Osteocyte (in vitro differentiated cells): ENCODE data around the gene ZNF547. TPM values are rescaled to one million over a fixed set of nuclear protein-coding genes. Genes with fewer than 3 reads are reported as not detected.

ENCODE experiments used
- DNase-seq: peaks from one replicate; pipeline ENCODE4 v3.0.0; 2021; ENCODE audit warnings: mixed read lengths; ENCODE audit not compliant: unreplicated experiment; ENCODE audit errors: extremely low spot score
- H3K27ac Mint-ChIP-seq: one replicate; pipeline ENCODE4 v1.8.0; 2021; ENCODE audit warnings: mild to moderate bottlenecking, mixed read lengths; ENCODE audit not compliant: unreplicated experiment
- H3K27me3 Mint-ChIP-seq: one replicate; pipeline ENCODE4 v1.8.0; 2021; ENCODE audit warnings: mixed read lengths; ENCODE audit not compliant: unreplicated experiment
- H3K36me3 Mint-ChIP-seq: one replicate; pipeline ENCODE4 v1.8.0; 2021; ENCODE audit warnings: mixed read lengths; ENCODE audit not compliant: unreplicated experiment
- H3K4me1 Mint-ChIP-seq: one replicate; pipeline ENCODE4 v1.8.0; 2021; ENCODE audit warnings: mixed read lengths; ENCODE audit not compliant: unreplicated experiment
- H3K4me3 Mint-ChIP-seq: one replicate; pipeline ENCODE4 v1.8.0; 2021; ENCODE audit warnings: mild to moderate bottlenecking, moderate library complexity, mixed read lengths; ENCODE audit not compliant: unreplicated experiment
- H3K9me3 Mint-ChIP-seq: one replicate; pipeline ENCODE4 v1.8.0; 2021; ENCODE audit warnings: mixed read lengths; ENCODE audit not compliant: unreplicated experiment
- total RNA-seq: library from RNA; stranded (reverse); gene quantifications from 2 replicates; pipeline ENCODE4 v1.2.1, GENCODE V29; 2021
- TF ChIP-seq, protein P1 (sequence below): fragments of 200-600 bp; sonication (generic); IDR thresholded peaks from 2 replicates; pipeline ENCODE4 v1.5.0; 2021; ENCODE audit warnings: antibody characterized with exemption, mild to moderate bottlenecking, moderate library complexity

The ZNF547 gene
- total RNA-seq, 1 donor from 2014 or later: 3.4 TPM

DNA sequence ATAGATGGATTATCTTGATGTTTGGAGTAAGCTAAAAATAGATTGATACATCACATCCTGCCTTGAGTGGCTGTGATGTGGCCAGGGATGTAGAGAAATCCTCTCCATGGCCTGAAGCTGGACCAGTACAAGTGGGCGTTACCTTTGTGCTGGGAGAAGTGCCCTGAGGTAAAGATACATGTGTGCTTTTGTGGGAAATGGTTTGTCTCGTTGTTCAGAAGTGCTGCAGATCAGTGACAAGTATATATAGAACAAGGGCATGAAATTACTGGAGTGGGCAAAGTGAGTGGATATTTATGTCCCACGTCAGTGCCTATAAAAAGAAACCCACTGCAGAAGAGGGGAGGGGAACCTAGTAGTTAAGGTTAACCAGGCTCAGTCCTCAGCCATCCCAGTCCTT is 24.5 kb upstream of the ZNF547 start:
- Mint-ChIP-seq H3K27ac (no peak overlapping the region), H3K36me3 (peaks cover 11% of the 10 kb centered on the region), H3K27me3 (peaks cover 7% of the 10 kb centered on the region), H3K4me1 (no peaks in the 10 kb centered on the region), H3K9me3 (no peaks in the 10 kb centered on the region), H3K4me3 (no peak overlapping the region)
- TF ChIP-seq, protein P1, sequence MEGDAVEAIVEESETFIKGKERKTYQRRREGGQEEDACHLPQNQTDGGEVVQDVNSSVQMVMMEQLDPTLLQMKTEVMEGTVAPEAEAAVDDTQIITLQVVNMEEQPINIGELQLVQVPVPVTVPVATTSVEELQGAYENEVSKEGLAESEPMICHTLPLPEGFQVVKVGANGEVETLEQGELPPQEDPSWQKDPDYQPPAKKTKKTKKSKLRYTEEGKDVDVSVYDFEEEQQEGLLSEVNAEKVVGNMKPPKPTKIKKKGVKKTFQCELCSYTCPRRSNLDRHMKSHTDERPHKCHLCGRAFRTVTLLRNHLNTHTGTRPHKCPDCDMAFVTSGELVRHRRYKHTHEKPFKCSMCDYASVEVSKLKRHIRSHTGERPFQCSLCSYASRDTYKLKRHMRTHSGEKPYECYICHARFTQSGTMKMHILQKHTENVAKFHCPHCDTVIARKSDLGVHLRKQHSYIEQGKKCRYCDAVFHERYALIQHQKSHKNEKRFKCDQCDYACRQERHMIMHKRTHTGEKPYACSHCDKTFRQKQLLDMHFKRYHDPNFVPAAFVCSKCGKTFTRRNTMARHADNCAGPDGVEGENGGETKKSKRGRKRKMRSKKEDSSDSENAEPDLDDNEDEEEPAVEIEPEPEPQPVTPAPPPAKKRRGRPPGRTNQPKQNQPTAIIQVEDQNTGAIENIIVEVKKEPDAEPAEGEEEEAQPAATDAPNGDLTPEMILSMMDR: no peak
- no peak for DNase-seq

DNA sequence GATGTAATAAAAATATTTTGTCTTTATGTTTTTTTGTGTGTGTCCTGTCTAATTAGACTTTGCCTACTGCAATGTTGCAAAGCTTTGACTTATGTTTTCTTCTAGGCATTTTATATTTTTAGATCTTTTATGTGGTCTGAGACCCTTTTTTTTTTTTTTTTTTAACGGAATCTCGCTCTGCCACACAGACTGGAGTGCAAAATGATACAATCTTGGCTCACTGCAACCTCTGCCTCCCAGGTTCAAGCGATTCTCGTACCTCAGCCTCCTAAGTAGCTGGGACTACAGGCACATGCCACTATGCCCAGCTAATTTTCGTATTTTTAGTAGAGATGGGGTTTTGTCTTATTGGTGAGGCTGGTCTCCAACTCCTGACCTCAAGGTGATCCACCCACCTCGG is 20.8 kb upstream of the ZNF547 start:
- no peaks in the 10 kb centered on the region for H3K4me1 Mint-ChIP-seq
- DNase-seq: no peak
- H3K4me3 Mint-ChIP-seq: no peak overlapping the region
- H3K36me3 Mint-ChIP-seq: peaks cover 4% of the 10 kb centered on the region
- TF ChIP-seq, protein P1: no peak
- H3K27me3 Mint-ChIP-seq: peaks cover 19% of the 10 kb centered on the region
- no peaks in the 10 kb centered on the region for H3K9me3 Mint-ChIP-seq
- H3K27ac Mint-ChIP-seq: no peak overlapping the region

- DNase-seq: no peak
- H3K4me1 Mint-ChIP-seq: peaks cover 24% of the 10 kb centered on the region
- H3K27me3 Mint-ChIP-seq: peaks cover 19% of the 10 kb centered on the region
- TF ChIP-seq, protein P1: no peak
- H3K27ac Mint-ChIP-seq: no peak overlapping the region
- peaks cover 9% of the 10 kb centered on the region for H3K9me3 Mint-ChIP-seq
- peaks cover 16% of the 10 kb centered on the region for H3K36me3 Mint-ChIP-seq
- H3K4me3 Mint-ChIP-seq: no peak overlapping the region
Measured at GRCh38 chr19:57348136-57348535, 15.2 kb upstream of the ZNF547 start.

DNA sequence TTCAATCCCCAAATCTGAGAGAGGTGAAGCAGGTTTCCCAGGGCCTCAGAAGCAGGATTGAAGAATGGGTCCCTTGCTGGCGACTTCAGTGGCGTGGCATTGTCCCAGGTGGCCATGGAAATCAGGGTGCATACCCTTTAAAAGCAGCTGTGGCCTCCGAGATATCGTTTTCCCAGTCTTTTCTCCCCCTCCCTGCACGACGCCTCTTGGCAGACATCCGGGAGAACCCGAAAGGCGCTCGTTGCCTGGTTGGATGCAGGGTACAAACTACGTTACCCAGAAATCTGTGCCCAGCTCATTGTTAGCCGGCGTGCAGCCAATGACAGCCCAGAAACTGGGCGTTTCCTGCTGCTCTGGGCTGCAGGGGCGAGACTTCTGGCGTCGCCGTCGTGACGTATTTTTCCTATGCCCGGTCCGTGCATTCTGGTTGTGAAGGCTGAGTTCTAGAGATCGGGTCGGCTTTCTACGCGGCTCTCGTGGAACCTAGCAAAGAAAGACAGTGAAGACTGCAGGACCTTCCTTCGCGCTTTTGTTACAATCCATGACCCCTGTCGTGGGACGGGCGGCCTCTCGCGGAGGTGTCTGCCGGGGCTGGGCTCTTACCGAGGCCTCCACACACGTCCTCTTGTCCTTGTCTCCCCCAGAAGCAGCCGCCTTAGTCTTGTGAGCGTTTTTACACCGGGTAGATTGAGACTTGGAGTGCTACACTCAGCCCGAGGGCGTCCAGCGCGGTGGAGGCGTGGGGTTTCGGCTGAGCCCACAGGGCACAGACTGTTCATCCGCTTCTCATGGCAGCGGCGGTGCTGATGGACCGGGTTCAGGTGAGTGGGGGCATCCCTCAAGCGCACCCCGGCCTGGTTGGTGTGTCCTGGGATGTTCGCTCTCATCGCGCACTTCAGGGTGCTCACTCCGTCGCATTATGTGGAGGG is 12.2 kb upstream of the ZNF547 start, which contains the start of gene ZNF304:
ZNF304 (plus strand) TSS at position 395 of the 929 bp plus-strand sequence; CDS start at position 789, 394 bp downstream.
- TF ChIP-seq, protein P1: no peak
- Mint-ChIP-seq H3K27ac (peak within 1 kb of the TSS; percentile 91), H3K36me3 (peaks cover 45% of the 10 kb centered on the region), H3K4me1 (peaks cover 24% of the 10 kb centered on the region), H3K27me3 (peaks cover 3% of the 10 kb centered on the region), H3K4me3 (peak within 1 kb of the TSS; percentile 94), H3K9me3 (peaks cover 19% of the 10 kb centered on the region)
- peak; percentile 96 for DNase-seq

GRCh38 chr19:57351867-57352266 is 11.5 kb upstream of the ZNF547 start:
- TF ChIP-seq, protein P1: no peak
- no peak for DNase-seq
- no peaks in the 10 kb centered on the region for H3K27me3 Mint-ChIP-seq
- peaks cover 23% of the 10 kb centered on the region for H3K9me3 Mint-ChIP-seq
- H3K4me1 Mint-ChIP-seq: peaks cover 24% of the 10 kb centered on the region
- H3K4me3 Mint-ChIP-seq: peak overlapping the region; percentile 94
- peaks cover 52% of the 10 kb centered on the region for H3K36me3 Mint-ChIP-seq
- H3K27ac Mint-ChIP-seq: peak overlapping the region; percentile 91
